Esophagus muscularis mucosa (tissue), 3 donors: ENCODE measurements around the gene POLN.

ENCODE experiments used
- POLR2AphosphoS5 ChIP-seq, 2 donors: sonication (generic); formaldehyde crosslinking; IDR thresholded peaks; one replicate each; pipeline ENCODE4 v1.6.1; 2017; ENCODE audit warnings: antibody characterized with exemption in 2 of 2
- TF ChIP-seq, protein P1 (sequence below), 3 experiments: fragments of 200-600 bp in 2 of 3; fragments of 450-650 bp in 1 of 3; sonication (generic) in 2 of 3; IDR thresholded peaks; one replicate each; pipeline ENCODE4 v1.5.1; 2017 to 2019; ENCODE audit warnings: antibody characterized with exemption in 3 of 3, mild to moderate bottlenecking in 2 of 3, moderate library complexity in 1 of 3

DNA sequence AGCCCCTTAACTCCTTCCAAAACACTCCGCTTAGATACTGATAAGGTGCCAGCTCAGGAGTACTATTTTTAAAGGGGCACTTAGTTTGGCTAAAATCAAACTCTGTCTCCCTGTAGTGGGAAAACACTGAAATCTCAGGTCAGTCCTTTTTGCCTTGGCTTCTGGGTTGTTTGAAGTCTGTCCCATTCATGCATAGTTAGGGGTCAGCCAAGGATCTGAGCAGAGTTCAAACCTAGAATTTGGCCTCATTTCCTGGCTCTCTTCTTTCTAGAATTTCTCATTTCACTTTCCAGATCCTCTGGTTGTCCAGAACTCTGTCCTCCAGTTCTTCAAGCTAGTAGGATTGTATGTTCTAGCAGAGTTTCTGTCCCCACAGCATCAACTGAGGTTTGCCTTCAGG, 151.3 kb downstream of the POLN start:
- TF ChIP-seq, protein P1, sequence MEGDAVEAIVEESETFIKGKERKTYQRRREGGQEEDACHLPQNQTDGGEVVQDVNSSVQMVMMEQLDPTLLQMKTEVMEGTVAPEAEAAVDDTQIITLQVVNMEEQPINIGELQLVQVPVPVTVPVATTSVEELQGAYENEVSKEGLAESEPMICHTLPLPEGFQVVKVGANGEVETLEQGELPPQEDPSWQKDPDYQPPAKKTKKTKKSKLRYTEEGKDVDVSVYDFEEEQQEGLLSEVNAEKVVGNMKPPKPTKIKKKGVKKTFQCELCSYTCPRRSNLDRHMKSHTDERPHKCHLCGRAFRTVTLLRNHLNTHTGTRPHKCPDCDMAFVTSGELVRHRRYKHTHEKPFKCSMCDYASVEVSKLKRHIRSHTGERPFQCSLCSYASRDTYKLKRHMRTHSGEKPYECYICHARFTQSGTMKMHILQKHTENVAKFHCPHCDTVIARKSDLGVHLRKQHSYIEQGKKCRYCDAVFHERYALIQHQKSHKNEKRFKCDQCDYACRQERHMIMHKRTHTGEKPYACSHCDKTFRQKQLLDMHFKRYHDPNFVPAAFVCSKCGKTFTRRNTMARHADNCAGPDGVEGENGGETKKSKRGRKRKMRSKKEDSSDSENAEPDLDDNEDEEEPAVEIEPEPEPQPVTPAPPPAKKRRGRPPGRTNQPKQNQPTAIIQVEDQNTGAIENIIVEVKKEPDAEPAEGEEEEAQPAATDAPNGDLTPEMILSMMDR (IDR thresholded peaks at IDR 0.05) = no peak
- no peak for TF ChIP-seq POLR2AphosphoS5 (IDR thresholded peaks at IDR 0.05)
